Gastrocnemius medialis (tissue), 4 donors: Measurements from ENCODE around the gene TDO2.

ENCODE experiments used
- CTCF ChIP-seq, 5 experiments: fragments of 450-650 bp in 3 of 5; fragments of 200-600 bp in 2 of 5; sonication (generic) in 2 of 5; IDR thresholded peaks in 4 of 5; conservative IDR thresholded peaks in 1 of 5; 1 replicate in 4 of 5; 2 replicates in 1 of 5; pipeline ENCODE4 v1.5.1; 2016 to 2019; ENCODE audit warnings: antibody characterized with exemption in 5 of 5, mild to moderate bottlenecking in 3 of 5, moderate library complexity in 3 of 5
- POLR2A ChIP-seq, 2 donors: fragments of 450-650 bp; IDR thresholded peaks; one replicate each; pipeline ENCODE4 v1.6.1; 2017; ENCODE audit warnings: antibody characterized with exemption in 2 of 2, mild to moderate bottlenecking in 2 of 2, moderate library complexity in 2 of 2

DNA sequence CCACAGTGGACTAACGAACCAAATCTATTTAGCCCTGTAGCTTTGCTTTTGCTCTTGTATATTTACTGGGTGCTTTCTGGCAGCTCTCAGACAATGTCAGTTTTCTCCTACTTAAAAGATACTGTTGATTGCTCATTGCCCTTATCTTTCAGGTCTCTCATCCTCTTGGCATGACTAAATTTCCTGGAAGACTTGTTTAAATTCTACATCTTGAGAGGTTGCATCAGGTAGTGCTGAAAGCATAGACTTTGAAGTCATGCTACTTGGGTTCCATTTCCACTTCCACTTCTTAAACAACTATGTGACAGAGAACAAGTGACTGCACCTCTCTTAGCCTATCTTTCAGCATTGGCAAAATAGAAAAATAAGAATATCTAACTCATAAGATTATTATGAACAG lies 8.4 kb downstream of the TDO2 start:
- TF ChIP-seq CTCF (IDR thresholded peaks at IDR 0.05 in 4 of 5, conservative IDR thresholded peaks at IDR 0.05 in 1 of 5) (no peak), POLR2A (IDR thresholded peaks at IDR 0.05) (no peak)
